HG03378 (cell line): ENCODE results near the gene MRC1.
"Not testable (repeated sequence)": the region's sequence is repeated elsewhere in the genome, so short reads cannot be mapped to it uniquely, and the experiment has no call there.

ENCODE experiments used
- ATAC-seq: cut with Tn5 transposase; IDR thresholded peaks from one replicate; pipeline ENCODE4 v1.9.1; 2021; ENCODE audit warnings: mild to moderate bottlenecking, moderate library complexity; ENCODE audit not compliant: unreplicated experiment

The MRC1 gene

DNA sequence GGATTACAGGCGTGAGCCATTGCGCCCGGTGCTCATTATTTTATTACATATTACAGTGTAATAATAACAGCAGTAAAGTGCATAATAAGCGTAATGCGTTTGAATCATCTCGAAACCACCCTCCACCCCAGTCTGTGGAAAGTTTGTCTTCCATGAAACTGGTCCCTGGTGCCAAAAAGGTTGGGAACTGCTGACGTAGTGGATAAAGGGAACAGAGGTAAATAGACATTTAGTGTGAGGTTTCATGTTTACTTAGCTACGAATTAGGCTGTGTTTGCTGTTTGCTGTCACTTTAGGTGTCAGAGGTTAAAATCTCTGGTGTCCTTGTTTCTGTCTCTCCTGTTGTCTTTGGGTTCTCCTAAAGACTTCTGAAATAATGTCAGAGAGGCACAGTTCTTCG lies 82.3 kb downstream of the MRC1 start:
- no peak for ATAC-seq

DNA sequence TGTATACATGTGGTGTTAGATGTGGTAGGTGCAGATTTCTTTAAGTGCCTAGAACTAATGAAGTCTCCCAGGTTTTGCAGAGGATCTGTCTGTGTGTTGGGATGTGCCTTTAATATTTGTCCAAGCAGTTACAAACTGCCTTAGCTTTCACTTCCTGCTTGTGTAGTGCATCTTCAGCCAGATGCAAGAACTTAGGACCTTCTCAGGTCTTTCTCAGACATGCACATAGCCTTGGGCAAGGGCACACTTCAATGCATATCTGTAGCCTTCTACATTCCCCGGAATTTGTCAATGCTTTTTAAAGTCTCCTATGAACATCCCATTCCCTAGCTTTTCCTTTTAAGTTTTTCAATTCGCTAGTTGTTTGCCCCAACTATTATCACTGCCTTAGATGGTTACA lies 95.4 kb downstream of the MRC1 start:
- no peak for ATAC-seq

DNA sequence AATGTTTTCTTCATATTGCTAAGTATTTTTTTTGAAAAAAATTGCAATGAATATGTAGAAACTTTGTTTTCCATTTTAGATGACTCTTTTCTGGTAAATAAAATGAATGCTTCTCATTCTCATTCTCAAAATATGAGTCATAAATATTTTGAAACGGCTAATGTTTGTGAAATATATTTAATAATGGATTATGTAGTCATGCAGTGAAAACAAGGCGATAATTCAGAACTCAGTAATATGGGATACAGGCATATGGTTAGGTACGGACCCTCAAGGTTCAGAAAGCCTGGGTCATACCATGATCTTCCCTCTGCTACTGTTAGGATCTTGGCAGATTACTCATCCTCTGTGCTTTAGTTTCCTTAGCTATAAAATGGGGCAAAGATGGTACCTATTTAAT lies 96.3 kb downstream of the MRC1 start:
- ATAC-seq: no peak

DNA sequence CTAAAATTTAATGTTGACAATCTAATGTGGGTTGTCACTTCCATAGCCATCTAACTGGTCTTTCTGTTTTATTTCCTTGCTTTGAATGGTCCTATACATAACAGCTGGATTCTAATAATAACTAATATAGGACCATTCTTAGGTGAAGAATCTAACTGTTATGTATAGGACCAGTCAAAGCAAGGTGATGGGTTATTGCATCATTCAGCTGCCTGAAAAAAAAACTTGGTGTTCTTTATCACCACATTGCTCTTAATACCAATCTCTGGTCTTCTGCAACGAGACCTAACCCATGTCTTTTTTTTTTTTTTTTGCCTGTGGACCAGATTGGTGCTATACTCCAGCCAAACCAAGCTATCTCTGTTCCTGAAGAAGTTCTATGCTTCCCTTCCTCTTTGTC lies 96.9 kb downstream of the MRC1 start:
- no peak for ATAC-seq

DNA sequence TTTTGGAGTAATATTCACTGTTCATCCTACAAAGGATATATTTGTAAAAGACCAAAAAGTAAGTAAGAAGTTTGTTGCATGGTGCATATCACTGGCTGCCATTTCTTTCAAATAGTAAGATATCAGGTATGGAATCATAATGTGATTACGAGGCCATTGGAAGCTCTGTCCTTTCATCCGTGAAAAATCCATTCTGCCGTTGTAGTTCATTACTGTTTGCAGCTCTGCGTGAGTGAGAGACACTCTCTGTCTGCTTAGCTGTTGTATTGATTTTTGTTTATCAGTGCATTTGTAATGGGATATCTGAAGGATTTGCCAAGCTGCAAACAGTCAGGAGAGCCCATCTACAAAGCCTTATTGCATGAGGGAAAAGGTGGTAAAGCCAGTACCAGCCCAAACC lies 98.5 kb downstream of the MRC1 start:
- no peak for ATAC-seq

DNA sequence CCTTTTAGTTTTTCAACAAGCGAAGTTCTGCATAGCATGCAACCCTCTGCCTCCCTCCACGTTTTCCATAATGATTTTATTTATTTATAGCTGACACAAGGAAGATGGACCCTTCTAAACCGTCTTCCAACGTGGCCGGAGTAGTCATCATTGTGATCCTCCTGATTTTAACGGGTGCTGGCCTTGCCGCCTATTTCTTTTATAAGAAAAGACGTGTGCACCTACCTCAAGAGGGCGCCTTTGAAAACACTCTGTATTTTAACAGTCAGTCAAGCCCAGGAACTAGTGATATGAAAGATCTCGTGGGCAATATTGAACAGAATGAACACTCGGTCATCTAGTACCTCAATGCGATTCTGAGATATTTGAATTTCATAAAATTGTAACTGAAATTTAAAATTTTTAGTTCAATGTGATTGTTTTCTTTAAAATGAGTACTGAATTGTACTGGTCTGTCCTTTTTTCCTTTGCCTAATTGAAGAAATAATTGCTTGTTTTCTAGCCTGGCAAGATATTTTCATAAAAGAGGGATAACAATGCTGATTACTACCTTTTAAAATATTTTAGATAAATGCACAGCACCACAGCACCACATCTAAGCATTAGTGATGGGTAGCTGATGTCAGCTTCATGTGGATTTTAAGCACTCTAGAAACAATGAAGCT lies 101.1 kb downstream of the MRC1 start:
- ATAC-seq: no peak

DNA sequence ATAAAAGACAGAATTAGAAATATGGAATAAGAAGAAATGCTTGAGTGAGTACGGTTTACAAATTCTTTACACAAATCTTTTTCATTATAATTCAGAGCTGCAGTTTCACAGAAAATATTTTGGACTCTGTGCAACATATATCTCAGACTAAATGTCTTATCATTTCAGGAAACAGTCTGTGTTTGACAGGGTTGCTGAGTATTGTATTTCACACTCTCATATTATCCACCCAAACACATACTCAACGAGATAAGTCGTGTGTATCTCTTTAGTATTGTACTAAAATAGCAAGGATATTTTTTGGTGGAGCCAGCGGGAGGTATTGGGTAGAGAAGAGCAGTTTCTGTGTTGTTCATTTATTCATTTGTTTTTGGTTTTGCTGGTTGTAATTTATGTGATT lies 103.6 kb downstream of the MRC1 start:
- no peak for ATAC-seq

DNA sequence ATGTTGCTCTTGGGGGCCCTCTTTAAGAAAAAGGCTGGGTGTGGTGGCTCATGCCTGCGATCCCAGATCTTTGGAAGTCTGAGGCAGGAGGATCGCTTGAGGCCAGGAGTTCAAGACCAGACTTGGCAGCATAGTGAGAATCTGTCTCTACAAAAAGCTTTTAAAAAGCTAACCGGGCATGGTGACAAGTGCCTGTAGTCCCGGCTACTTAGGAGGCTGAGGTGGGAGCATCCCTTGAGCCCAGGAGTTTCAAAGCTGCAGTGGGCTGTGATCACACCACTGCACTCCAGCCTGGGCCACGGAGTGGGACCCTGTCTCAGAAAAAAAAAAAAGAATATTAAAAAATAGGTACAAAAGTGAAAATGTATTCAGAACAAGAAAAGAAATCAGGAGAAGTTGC lies 104.5 kb downstream of the MRC1 start:
- ATAC-seq: no peak

DNA sequence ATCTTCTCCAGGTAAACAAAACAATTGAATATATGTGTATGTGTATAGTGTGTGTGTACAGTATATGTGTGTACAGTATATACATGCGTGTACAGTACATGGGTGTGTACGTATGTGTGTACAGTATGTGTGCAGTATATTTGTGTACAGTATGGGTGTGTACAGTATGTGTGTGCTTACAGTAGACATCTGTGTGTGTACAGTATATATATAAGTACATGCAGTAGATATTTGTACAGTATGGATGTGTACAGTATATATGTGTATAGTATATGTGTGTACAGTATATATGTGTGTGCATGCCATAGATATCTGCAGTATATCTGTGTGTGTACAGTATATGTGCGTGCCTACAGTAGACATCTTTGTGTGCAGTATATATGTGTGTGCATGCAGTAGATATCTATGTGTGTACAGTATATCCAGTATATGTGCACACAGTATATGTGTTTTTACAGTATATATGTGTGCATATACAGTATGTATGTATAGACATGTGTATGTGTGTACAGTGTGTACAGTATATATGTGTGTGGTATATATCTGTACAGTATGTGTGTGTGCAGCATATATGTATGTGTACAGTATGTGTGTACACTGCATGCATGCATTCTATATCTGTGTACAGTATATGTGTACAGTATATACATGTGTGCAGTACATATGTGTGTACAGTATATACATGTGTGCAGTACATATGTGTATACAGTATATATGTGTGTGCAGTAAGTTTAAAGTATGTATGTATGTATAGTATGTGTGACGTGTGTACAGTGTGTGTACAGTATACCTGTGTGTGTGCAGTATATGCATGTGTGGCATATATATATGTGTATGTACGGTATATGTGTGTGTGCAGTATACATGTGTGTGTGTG lies 105.3 kb downstream of the MRC1 start:
- ATAC-seq: no peak

DNA sequence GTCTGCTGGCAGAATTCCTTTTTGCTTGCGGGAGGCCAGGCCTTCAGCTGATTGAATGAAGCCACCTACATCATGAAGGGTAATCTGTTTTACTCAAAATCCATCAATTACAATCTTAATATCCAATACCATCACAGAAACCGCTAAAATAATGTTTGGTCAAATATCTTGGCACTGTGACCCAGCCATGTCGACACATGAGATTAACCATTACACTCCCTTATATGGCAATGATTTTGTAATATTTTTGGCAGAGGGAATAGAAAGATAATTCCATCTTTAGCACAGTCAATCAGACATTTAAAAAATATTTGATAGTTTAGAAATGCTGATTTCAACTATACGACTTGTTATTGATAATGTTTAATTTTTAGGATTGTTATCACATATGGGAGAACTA lies 106.0 kb downstream of the MRC1 start:
- ATAC-seq: no peak

DNA sequence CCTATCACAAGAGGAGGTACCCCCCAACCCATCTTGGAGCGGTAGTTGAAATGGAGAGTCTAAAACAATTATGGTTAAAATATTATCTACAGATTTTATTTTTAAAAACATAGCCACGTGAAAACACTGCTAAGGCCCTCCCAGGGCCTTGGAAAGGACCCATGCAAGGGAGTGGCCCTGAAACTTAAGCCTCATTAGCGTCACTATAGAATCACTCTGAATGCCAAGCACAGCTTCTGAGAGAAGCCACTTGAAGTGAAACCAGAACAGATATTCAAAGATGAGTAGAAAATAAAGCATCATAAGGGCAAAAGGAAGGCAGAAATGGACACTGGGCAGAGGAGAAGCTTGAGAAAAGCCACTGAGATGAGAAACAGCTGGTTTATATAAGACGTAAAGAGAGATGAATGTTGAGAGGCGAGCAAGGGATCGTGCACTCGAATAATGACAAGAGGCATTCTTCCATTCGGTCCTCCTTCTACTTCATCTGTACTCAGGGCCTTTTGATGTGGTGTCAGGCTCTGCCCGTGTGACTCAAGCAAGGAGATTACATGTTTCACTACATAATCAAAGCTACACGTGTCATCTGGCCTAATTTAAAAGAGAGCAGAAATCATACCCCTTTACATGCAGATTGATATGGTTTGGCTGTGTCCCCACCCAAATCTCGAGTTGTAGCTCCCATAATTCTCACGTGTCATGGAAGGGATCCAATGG lies 109.2 kb downstream of the MRC1 start:
- ATAC-seq: no peak

DNA sequence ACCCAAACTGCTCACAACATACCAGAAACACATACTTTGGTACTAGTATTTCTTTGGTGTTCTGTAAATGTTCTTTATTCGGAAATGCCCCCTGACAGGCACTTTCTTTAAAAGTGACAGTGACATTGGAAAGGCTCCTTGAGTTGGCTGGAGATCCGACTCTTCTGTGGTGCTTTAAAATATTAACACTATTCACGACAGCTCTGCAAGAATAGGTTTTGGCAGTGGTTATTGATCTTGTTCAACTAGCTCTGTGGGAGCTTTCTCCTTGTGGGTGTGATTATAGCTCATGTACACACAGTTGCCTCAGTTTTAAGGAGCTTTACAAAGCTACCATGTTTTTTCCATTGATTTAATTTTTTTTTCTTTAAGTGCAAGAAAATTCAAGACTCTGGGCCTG lies 112.2 kb downstream of the MRC1 start:
- ATAC-seq: no peak

DNA sequence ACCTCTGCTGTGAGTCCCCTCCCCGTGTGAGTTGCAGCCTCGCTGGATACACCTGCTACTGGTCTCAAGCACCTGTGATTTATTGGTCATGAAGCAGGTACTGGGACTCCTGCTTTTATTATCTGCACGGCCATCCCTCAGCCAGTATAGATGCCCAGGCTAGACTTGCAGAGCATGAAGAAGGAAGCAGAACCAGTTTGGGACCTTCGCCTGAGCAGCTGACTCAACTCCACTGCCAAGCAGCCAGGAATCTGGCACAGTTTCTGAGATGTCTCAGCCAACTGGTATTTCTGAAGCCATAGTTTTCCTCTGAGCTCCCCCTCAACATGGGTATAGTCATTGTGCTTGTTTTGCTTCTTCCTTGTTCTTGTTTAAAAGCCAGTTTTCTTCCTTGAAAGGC lies 114.6 kb downstream of the MRC1 start:
- no peak for ATAC-seq

DNA sequence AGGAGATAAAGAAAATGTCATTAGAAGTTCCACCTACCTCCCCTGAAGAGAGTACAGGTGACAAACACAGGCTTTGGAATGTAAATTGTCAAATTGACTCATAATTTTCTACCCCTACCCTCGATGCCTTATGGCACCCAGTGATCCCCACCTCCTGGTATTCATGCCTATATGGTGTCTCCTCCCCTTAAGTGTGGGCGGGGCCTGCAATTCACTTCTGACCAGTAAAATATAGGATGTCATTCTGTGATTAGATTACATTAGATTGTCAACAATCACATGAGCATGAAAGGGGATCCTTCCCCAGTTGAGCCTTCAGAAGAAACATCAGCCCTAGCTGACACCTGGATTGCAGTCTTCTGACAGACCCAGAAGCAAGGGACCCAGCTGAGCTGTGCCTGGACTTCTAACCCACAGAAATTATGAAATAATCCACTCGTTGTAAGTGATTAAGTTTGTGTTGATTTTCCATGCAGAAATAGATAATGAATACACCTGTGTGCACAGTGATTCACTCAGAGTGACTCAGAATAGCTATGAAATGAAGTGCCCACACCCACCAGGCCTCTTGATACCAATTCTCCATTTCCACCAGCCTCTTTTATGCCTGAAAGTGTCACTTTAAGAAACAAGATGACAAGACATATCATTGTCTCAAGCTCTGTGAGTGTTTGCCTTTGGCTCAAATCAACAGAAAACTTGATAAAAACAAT lies 134.0 kb downstream of the MRC1 start:
- no peak for ATAC-seq

DNA sequence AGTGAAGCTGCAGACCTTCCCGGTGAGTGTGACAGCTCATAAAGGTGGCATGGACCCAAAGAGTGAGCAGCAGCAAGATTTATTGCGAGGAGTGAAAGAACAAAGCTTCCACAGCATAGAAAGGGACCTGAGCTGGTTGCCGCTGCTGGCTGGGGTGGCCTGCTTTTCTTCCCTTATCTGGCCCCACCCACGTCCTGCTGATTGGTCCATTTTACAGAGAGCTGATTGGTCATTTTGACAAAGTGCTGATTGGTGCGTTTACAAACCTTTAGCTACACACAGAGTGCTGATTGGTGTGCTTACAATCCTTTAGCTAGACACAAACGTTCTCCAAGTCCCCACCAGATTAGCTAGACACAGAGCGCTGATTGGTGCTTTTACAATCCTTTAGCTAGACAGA lies 141.1 kb downstream of the MRC1 start:
- not testable (repeated sequence) for ATAC-seq

DNA sequence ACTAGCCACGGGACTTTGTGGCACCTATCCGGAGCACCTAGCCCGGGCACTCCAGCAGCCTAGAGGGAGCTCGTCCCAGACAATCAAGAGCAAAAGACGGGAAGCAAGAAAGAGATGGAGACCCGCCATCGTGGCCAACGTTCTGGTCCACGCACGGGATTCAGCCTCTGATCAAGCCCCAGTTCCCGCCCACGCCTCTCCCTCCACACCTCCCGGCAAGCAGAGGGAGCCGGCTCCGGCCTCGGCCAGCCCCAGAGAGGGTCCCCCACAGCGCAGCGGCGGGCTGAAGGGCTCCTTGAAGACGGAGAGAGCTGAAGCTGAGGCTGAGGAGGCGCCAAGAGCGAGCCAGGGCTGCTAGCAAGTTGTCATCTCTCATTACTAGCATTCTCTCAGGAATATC lies 141.6 kb downstream of the MRC1 start:
- no peak for ATAC-seq

DNA sequence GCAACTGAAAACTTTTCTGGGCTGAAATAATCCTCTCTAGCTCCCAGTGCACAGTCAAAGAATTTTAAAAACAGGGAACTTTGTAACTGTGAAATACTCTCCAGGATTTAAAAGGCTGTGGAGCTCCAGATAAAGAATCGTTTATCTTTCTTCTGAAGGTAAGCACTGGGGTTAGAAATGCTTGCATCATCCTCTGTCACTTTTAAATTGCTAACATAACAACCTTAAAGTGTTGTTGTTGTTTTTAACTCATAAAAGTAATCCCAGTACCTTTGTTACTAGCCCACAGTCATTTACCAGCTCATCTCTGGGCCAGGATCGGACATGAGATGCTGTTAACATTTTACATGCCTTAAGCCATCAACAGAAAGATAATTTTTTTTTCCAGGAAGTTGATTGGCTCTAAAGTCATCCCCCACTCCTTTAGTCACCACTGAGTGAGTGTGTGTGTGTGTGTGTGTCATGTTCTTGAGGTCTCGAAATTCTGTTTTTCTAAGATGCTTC lies 142.8 kb downstream of the MRC1 start, which contains the start of gene SLC39A12:
TSS of gene SLC39A12 (plus strand) at position 51 of the 504 bp plus-strand sequence. CDS start 1,359 bp downstream, outside the sequence.
- no peak for ATAC-seq

DNA sequence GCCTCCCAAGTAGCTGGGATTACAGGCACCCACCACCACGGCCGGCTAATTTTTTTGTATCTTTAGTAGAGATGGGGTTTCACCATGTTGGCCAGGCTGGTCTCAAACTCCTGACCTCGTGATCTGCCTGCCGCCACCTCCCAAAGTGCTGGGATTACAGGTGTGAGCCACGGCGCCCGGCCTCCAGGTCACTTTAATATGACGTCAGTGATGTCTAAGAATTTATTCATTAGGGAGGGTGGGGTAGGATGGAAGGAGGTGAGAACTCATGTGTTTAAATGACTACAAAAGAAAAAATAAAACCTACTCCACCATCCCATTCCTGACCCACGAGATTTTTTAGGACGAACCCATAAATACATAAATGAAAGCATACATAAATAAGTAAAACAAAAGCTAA lies 145.2 kb downstream of the MRC1 start:
- ATAC-seq: not testable (repeated sequence)

DNA sequence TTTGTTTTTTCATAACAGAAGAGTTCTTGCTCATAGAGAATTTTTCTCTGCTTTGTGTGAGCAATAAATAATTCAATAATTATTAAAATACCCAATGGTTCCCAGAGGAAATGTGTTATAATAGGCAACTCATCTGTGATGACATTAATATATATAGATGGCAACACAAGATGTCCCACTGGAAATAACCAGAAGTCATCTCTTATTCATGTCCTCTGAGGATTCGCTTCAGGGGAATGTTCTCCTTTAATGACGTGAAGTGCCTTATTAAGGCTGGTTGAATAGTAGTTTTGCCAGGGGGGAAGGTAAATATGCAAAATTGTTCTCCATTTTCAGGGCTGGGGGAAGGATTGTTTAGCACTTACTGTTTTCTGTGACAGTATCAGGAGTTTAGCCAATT lies 145.7 kb downstream of the MRC1 start:
- ATAC-seq: no peak

DNA sequence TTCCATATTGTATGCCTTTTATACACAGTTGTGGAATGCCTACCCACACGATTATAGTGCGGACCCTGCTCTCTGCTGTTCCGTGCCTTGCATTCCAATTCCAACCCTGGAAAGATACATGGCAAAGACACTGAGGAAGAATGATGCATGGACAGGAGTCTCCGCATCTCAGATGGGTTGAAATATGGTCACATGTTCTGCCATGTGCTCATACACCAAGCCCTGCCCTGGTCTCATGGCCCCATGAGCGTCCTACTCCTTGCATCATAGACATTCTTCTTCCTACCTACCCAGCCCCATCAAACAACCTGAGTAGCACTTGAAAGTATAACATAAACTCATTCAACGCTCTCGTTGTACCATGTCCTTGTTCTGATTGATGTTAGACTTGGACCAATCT lies 148.9 kb downstream of the MRC1 start:
- ATAC-seq: no peak

DNA sequence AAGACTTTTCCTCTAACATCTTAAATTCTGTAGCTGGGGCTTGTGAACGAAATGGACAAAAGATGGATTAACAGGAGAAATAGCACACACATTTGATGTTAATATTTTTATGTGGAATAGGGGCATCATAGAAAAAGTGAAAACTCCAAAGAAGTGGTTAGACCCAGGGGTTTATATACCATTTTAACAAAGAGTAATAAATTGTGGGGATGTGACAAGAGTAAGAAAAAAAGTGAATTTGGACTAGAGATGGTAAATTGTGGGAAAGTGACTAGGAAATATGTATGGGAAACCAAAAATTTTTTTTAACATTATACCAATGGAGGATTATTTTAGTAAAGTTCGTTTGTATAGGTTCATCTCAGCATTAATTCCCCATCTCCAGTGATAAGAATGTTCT lies 150.7 kb downstream of the MRC1 start:
- no peak for ATAC-seq
